HG03064 (cell line): Measurements from ENCODE around the gene LINGO4.

Source experiments
- ATAC-seq: cut with Tn5 transposase; IDR thresholded peaks from one replicate; pipeline ENCODE4 v1.9.1; 2021; ENCODE audit warnings: low read depth; ENCODE audit not compliant: unreplicated experiment

The LINGO4 gene

GRCh38 chr1:151756291-151756690, 48.9 kb downstream of the LINGO4 start:
- ATAC-seq = no peak
